Neural progenitor cell (in vitro differentiated cells): Measurements from ENCODE around the gene CCM2.

Source experiments
- CTCF ChIP-seq: fragments of 200-600 bp; sonication (generic); IDR thresholded peaks from 2 replicates; pipeline ENCODE4 v1.5.1; 2017; ENCODE audit warnings: antibody characterized with exemption, mild to moderate bottlenecking
- EZH2 ChIP-seq: fragments of 200-600 bp; sonication (generic); IDR thresholded peaks from 2 replicates; pipeline ENCODE4 v1.6.1; 2017; ENCODE audit warnings: antibody characterized with exemption, mild to moderate bottlenecking, moderate library complexity
- EZH2phosphoT487 ChIP-seq: fragments of 200-600 bp; sonication (generic); IDR thresholded peaks from 2 replicates; pipeline ENCODE4 v1.6.1; 2017; ENCODE audit warnings: antibody characterized with exemption

GRCh38 chr7:44975331-44976039, 24.5 kb upstream of the CCM2 start:
- no peak for TF ChIP-seq CTCF
- TF ChIP-seq EZH2phosphoT487, result no peak
- no peak for TF ChIP-seq EZH2
